Measurements from ENCODE around the gene AVPR2. TPM values are rescaled to one million over a fixed set of nuclear protein-coding genes. Genes with fewer than 3 reads are reported as not detected.

The AVPR2 gene
- total and polyA plus RNA-seq, 2 donors (not counting 1 experiment from before 2014, with no cell fraction given): 0.12 TPM; not detected in 1

GRCh38 chrX:153922932-153923857 lies 18.7 kb downstream of the AVPR2 start:
- Histone ChIP-seq H3K27ac (ENCODE audit: low read length in 2 of 2) (peak overlapping the region in 1 of 2 donors; percentile 31), H3K4me3 (ENCODE audit: control extremely low read depth in 1 of 5, extremely low read depth in 1 of 5, insufficient read depth in 1 of 5, low read depth in 2 of 5, low read length in 4 of 5) (no peak overlapping the region), H4K20me1 (ENCODE audit: control insufficient read depth, insufficient read depth, low read length, poor library complexity, severe bottlenecking) (peaks cover 37% of the 10 kb centered on the region), H3K9me3 (ENCODE audit: control extremely low read depth in 1 of 3, control insufficient read depth in 2 of 3, insufficient read depth in 1 of 3, low read length in 2 of 3) (no peaks in the 10 kb centered on the region), H3K27me3 (replicated peaks in 1 of 4; ENCODE audit: control extremely low read depth in 1 of 4, control insufficient read depth in 3 of 4, insufficient read depth in 4 of 4, low read length in 3 of 4) (no peaks in the 10 kb centered on the region), H3K4me2 (replicated peaks; ENCODE audit: low read depth, low read length, poor library complexity, severe bottlenecking) (peak overlapping the region; percentile 98), H3K36me3 (replicated peaks in 1 of 2; ENCODE audit: control extremely low read depth in 1 of 2, control insufficient read depth in 1 of 2, extremely low read depth in 1 of 2, insufficient read depth in 2 of 2, low read length in 1 of 2) (peaks cover 0 to 27% of the 10 kb centered on the region in 2 experiments), H3K9ac (ENCODE audit: low read length) (no peak overlapping the region), H2AFZ (ENCODE audit: insufficient read depth, low read depth, low read length, poor library complexity, severe bottlenecking) (no peak overlapping the region), H3K79me2 (ENCODE audit: control insufficient read depth, insufficient read depth, low read length) (peaks cover 41% of the 10 kb centered on the region), H3K4me1 (ENCODE audit: control insufficient read depth in 2 of 2, insufficient read depth in 2 of 2, low read length in 2 of 2) (peaks cover 36 to 51% of the 10 kb centered on the region in 2 donors)
- Mint-ChIP-seq H3K27me3 (no peaks in the 10 kb centered on the region), H3K9me3 (ENCODE audit: insufficient read depth) (no peaks in the 10 kb centered on the region), H3K4me1 (peaks cover 37% of the 10 kb centered on the region), H3K27ac (peak overlapping the region; percentile 98), H3K4me3 (peak overlapping the region; percentile 96)
- ChIA-PET CTCF (interaction anchor here (0.9 to 13.1 kb wide), 10 partner anchors 10 to 160 kb away, joined by 3 to 325 read pairs (median 6); partner anchors contain the start of genes IDH3G, NAA10, RENBP and SSR4), POLR2A (interaction anchor here (0.8 to 5.2 kb wide), 6 partner anchors 12 to 29 kb away, joined by 3 to 58 read pairs (median 4); partner anchors contain the start of genes NAA10 and RENBP)
- WGBS (ENCODE audit: insufficient coverage): 52% methylated on average over 19 of the region's 25 CpGs
- TF ChIP-seq EZH2 (IDR thresholded peaks at IDR 0.05; ENCODE audit: borderline replicate concordance, insufficient read depth, low read depth, low read length, poor library complexity, severe bottlenecking): no peak
- TF ChIP-seq, protein P1, sequence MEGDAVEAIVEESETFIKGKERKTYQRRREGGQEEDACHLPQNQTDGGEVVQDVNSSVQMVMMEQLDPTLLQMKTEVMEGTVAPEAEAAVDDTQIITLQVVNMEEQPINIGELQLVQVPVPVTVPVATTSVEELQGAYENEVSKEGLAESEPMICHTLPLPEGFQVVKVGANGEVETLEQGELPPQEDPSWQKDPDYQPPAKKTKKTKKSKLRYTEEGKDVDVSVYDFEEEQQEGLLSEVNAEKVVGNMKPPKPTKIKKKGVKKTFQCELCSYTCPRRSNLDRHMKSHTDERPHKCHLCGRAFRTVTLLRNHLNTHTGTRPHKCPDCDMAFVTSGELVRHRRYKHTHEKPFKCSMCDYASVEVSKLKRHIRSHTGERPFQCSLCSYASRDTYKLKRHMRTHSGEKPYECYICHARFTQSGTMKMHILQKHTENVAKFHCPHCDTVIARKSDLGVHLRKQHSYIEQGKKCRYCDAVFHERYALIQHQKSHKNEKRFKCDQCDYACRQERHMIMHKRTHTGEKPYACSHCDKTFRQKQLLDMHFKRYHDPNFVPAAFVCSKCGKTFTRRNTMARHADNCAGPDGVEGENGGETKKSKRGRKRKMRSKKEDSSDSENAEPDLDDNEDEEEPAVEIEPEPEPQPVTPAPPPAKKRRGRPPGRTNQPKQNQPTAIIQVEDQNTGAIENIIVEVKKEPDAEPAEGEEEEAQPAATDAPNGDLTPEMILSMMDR (IDR thresholded peaks at IDR 0.05): peak; percentile 10
- ATAC-seq (ENCODE audit: low read depth) (no peak), DNase-seq (no peak)
- intact Hi-C loops (cut with micrococcal nuclease): no loop called here
